Naive B cell (primary cell): Measurements from ENCODE around the gene CAST. TPM values are rescaled to one million over a fixed set of nuclear protein-coding genes. Genes with fewer than 3 reads are reported as not detected.
A peak's percentile ranks its signal among the peaks of the same experiment; 100 is the strongest.

ENCODE experiments used
- ATAC-seq, 2 donors: fragments of 150-1000 bp; cut with Tn5 transposase; 2 replicates each; pipeline ENCODE4 v1.10.0; 2021; ENCODE audit warnings: low read depth in 2 of 2, mild to moderate bottlenecking in 2 of 2, moderate library complexity in 2 of 2
- DNase-seq: peaks from one replicate; pipeline ENCODE4 v3.0.0; 2022
- H3K27ac Mint-ChIP-seq, 6 donors: one replicate each; pipeline ENCODE4 v1.8.0; 2020 to 2022; ENCODE audit warnings: mild to moderate bottlenecking in 6 of 6, mixed read lengths in 6 of 6, moderate library complexity in 5 of 6, inconsistent platforms in 2 of 6
- H3K27me3 Mint-ChIP-seq, 3 donors: one replicate each; pipeline ENCODE4 v1.8.0; 2021 to 2022; ENCODE audit warnings: mixed read lengths in 3 of 3, mild to moderate bottlenecking in 1 of 3
- H3K36me3 Mint-ChIP-seq, 2 donors: one replicate each; pipeline ENCODE4 v1.8.0; 2020 to 2022; ENCODE audit warnings: mixed read lengths in 2 of 2, inconsistent platforms in 1 of 2, mild to moderate bottlenecking in 1 of 2
- H3K4me1 Mint-ChIP-seq, 3 donors: one replicate each; pipeline ENCODE4 v1.8.0; 2020 to 2022; ENCODE audit warnings: mixed read lengths in 3 of 3, inconsistent platforms in 1 of 3, mild to moderate bottlenecking in 1 of 3, moderate library complexity in 1 of 3
- H3K4me3 Mint-ChIP-seq, 8 donors: one replicate each; pipeline ENCODE4 v1.8.0; 2020 to 2022; ENCODE audit warnings: mild to moderate bottlenecking in 8 of 8, mixed read lengths in 8 of 8, moderate library complexity in 8 of 8, inconsistent platforms in 2 of 8
- H3K9me3 Mint-ChIP-seq, 7 donors: one replicate each; pipeline ENCODE4 v1.8.0; 2020 to 2022; ENCODE audit warnings: mixed read lengths in 7 of 7, mild to moderate bottlenecking in 5 of 7, inconsistent platforms in 2 of 7, moderate library complexity in 1 of 7
- polyA plus RNA-seq, 6 donors: library from polyadenylated mRNA; unstranded; fragments of 300-500 nt; fragmentation: Illumina TruSeq; gene quantifications; one replicate each; pipeline ENCODE4 v1.2.3, GENCODE V29; 2021; ENCODE audit warnings: low read depth in 6 of 6

Gene CAST
- polyA plus RNA-seq, 6 donors from 2014 or later, result 18.2 to 52.9 (median 37.3) TPM

DNA sequence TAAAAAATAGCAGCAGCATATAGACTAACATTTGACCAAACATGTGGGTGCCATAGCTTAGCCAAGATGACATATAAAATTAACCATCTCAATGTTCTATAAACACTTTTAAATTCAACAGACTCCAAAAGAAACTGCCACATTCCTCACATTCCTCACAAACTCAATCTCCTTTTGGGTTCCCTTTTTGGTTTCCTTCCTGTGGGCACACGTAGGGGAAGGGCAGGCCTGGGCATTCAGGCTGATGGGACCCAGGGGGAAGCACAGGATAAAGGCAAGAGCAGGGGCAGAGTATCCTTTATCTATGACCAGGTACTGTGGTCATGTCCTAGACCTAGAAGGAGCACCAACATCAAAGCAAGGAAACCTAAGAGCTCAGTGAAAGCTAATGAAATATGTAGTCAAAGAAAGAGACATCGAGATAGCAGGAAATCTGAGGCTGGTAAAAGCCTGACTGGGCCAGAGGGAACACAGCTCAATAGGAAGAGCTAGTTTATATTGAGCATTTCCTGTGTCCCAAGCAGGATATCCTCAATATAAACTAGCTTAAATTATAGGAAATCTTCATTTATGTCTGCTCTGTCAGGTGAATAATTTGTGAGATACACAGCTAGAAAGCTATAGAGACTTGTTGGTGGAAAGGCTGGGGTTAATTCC is 159.2 kb downstream of the CAST start:
- Mint-ChIP-seq H3K4me3 (no peak overlapping the region), H3K4me1 (peaks cover 8 to 20% (median 14%) of the 10 kb centered on the region in 3 donors), H3K27me3 (peaks cover 0 to 3% (median 0%) of the 10 kb centered on the region in 3 donors), H3K36me3 (no peaks in the 10 kb centered on the region), H3K27ac (no peak overlapping the region), H3K9me3 (no peaks in the 10 kb centered on the region)
- ATAC-seq (no peak), DNase-seq (no peak)

DNA sequence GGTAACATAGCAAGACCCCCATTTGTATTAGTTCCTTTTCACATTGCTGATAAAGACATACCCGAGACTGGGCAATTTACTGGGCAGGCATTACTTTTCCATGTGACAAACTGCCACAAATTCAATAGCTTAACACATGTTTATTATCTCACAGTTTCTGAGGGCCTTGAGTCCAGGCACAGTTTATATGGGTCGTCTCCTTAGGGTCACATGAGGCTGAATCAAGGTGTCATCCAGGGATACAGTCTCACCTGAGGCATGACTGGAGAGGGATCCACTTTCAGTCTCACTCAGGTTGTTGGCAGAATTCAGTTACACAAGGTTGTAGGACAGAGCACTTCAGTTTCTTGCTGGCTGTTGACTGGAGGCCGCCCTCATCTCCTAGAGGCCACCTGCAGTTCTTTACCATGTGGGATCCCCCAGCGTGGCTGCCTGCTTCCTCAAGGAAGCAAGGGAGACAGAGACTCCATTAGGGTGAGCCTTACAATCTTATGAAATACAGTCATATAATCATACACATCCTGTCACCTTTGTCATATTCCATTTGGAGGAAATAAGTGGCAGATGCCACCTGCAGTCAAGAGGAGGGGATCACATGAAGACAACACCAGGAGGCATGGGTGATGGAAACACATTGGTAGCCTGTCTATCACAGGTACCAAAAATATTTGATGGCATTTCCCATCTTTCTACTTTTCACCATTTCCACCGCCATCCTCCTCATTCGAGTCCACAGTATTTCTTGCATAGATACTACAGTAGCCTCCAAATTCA is 160.7 kb downstream of the CAST start:
- H3K9me3 Mint-ChIP-seq, result no peaks in the 10 kb centered on the region
- H3K4me3 Mint-ChIP-seq, result no peak overlapping the region
- no peak overlapping the region for H3K27ac Mint-ChIP-seq
- peaks cover 0 to 3% (median 0%) of the 10 kb centered on the region in 3 donors for H3K27me3 Mint-ChIP-seq
- no peak for DNase-seq
- ATAC-seq, result peak in 1 of 2 donors; percentile 37
- peaks cover 0 to 5% (median under 1%) of the 10 kb centered on the region in 3 donors for H3K4me1 Mint-ChIP-seq
- H3K36me3 Mint-ChIP-seq, result no peaks in the 10 kb centered on the region

DNA sequence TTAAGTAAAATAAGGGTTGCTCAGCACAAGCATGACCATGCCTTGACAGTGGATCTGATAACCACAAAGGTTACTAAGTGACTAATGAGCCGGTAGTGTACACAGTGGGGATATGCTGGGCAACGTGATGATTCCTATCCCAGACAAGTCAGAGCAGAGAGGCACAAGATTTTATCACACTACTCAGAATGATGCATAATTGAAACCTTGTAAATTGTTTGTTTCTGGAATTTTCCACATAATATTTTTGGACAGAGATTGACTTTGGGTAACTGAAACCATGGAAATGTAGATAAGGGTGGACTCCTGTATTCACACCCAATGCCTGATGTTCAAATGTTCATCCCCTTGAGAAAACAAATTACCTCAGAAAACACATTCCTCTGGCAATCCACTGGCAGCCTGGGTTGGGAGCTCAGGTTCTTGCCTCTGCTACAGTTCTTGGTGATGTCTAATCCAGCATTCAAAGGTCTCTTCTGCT is 161.8 kb downstream of the CAST start:
- no peak overlapping the region for H3K4me3 Mint-ChIP-seq
- ATAC-seq (no peak), DNase-seq (no peak)
- no peak overlapping the region for H3K27ac Mint-ChIP-seq
- no peaks in the 10 kb centered on the region for H3K36me3 Mint-ChIP-seq
- H3K9me3 Mint-ChIP-seq, result no peaks in the 10 kb centered on the region
- peaks cover 0 to 3% (median 0%) of the 10 kb centered on the region in 3 donors for H3K27me3 Mint-ChIP-seq
- peaks cover 0 to 4% (median 0%) of the 10 kb centered on the region in 3 donors for H3K4me1 Mint-ChIP-seq

Other genes with a start within 250 kb of the CAST start
- gene PCSK1, start 229.1 kb upstream of the CAST start, polyA plus RNA-seq, result not detected
- 10 to 100 TPM; 16.2 to 38.2 (median 32.9) TPM for gene ERAP1, start 145.6 kb downstream of the CAST start, polyA plus RNA-seq
- 10 to 100 TPM in 5 of 6 donors, 1 to 10 TPM in 1; 9.9 to 98.7 (median 15.5) TPM for gene ERAP2, start 214.1 kb downstream of the CAST start, polyA plus RNA-seq